ENCODE measurements around the gene PSAT1. TPM values are rescaled to one million over a fixed set of nuclear protein-coding genes. Genes with fewer than 3 reads are reported as not detected.
A peak's percentile ranks its signal among the peaks of the same experiment; 100 is the strongest.

Gene PSAT1
- total RNA-seq, 4 donors from 2014 or later: 3.0 to 36.2 (median 4.9) TPM

- ATAC-seq (ENCODE audit: low FRiP score): no peak
- no peak for DNase-seq (ENCODE audit: low spot score)
- TF ChIP-seq, protein P1, sequence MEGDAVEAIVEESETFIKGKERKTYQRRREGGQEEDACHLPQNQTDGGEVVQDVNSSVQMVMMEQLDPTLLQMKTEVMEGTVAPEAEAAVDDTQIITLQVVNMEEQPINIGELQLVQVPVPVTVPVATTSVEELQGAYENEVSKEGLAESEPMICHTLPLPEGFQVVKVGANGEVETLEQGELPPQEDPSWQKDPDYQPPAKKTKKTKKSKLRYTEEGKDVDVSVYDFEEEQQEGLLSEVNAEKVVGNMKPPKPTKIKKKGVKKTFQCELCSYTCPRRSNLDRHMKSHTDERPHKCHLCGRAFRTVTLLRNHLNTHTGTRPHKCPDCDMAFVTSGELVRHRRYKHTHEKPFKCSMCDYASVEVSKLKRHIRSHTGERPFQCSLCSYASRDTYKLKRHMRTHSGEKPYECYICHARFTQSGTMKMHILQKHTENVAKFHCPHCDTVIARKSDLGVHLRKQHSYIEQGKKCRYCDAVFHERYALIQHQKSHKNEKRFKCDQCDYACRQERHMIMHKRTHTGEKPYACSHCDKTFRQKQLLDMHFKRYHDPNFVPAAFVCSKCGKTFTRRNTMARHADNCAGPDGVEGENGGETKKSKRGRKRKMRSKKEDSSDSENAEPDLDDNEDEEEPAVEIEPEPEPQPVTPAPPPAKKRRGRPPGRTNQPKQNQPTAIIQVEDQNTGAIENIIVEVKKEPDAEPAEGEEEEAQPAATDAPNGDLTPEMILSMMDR (IDR thresholded peaks at IDR 0.05): no peak
These were observed 19.4 kb downstream of the PSAT1 start for GRCh38 chr9:78316166-78316892.

DNA sequence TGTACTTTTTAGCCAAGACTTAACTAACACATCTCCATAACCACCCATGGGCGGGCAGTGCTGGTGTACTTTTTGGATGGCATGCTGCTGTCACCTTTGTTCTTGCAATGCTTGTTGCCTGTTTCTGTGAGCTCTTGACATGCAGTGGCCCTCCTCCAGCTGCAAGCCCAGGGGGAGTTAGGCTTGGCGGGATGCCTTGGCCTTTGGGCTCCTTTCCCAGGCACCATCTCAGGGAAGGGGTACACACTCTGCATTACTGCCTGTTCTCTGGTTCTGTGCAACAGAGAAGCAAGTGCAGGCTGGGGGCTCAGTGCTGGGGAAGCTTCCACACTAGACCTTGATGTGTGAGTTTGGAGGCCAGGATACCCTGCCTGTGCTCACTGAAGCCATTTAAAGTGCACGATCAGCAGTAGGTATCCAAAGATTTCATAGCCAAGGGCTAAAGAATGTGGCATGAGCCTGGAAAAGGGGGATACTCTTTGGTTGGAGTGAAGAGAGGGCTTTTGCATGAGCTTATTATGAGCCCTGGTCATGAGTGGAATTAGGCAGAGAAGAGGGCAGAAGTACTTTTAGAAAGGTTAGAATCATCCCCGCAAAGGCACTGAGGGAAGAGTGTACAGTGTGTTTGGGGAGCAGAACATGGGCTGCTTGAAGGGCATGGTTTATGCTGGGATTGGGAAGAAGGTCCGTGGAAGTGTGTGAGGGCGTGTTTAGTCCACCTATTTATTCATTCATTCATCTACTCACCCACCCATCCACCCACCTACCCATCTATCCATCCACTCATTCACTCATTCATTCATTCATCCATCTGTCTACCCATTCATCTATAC lies 22.5 kb downstream of the PSAT1 start:
- ATAC-seq (ENCODE audit: low FRiP score): no peak
- no peak for DNase-seq (ENCODE audit: low spot score)

DNA sequence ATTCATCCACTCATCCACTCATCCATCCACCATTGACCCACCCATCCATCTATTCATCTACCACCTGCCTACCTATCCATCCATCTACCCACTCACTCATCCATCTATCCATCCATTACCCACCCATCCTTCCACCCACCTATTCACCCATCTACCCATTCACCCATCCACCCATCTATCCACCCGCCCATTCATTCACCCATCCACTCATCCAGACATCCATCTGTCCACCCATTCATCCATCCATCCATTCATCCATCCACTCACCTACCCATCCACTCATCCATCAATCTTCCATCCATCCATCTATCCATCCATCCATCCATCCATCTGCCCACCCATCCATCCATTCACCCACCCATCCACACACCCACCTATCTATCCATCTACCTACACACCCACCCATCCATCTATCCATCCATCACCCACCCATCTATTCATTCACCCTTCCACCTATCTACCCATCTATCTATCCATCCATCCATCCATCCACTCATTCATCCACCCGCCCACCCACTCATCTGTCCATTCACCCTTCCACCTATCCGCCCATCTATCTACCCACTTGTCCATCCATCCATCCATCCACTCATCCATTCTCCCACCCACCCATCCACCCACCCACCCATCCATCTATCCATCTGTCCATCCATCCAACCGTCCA lies 23.2 kb downstream of the PSAT1 start:
- ATAC-seq (ENCODE audit: low FRiP score) (no peak), DNase-seq (ENCODE audit: low spot score) (no peak)
- TF ChIP-seq, protein P1 (IDR thresholded peaks at IDR 0.05): no peak

More for the DNA sequence above, 22.5 kb downstream of the PSAT1 start:
- TF ChIP-seq, protein P1 (IDR thresholded peaks at IDR 0.05): no peak

DNA sequence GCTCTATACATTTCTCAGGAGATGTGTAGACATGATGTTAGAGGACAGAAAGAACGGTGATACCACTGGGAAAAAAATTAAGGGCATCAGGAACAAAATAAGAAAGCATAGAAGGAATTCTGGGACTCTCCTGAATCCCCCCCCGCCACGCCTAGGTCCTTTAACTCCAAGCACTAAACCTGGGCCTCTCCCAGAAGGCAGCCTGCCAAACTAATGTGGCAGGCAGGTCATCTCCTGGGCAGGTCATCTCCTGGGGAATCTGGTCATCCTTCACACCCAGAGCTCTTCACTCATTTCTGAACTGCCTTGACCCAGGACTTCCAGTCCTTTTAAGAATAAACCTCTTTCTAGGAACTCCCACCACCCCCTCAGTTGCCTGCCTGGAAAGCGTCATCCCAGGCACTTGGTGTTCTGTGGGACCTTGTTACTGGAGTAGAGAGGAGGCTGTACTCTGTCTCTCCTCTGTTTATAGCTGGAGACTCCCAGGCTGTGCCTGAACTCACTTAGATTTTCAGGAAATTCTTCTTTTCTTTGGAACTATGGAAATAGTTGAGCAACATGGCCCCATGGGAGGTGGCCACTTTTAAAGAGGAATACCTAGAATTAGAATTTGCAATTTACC lies 24.1 kb downstream of the PSAT1 start:
- DNase-seq (ENCODE audit: low spot score) (no peak), ATAC-seq (ENCODE audit: low FRiP score) (peak; percentile 36)
- TF ChIP-seq, protein P1 (IDR thresholded peaks at IDR 0.05): no peak

DNA sequence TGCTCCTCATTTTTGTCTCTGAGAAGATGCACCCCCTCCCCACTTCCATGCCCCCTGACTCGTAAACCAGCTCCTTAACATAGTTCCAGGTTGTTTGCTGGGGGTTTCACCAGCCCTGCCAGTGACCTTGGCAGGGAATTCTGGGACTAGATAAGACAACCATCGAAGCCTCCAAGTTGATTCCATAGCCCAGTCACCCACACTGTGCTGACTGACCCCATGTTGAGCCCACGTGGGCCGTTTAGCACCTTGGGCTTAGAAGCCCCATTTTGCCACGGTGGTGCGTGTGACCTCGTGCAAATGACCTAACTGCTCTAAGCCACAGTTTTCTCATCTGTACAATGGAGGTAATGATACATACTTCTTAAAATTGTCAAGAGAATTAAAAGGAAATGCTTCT lies 24.6 kb downstream of the PSAT1 start:
- DNase-seq (ENCODE audit: low spot score): no peak
- no peak for ATAC-seq (ENCODE audit: low FRiP score)
- TF ChIP-seq, protein P1 (IDR thresholded peaks at IDR 0.05): no peak

- ATAC-seq (ENCODE audit: low FRiP score): no peak
- TF ChIP-seq, protein P1 (IDR thresholded peaks at IDR 0.05): no peak
These were observed 27.2 kb downstream of the PSAT1 start for GRCh38 chr9:78324068-78324650.

More at GRCh38 chr9:78324068-78324650, 27.2 kb downstream of the PSAT1 start:
- DNase-seq (ENCODE audit: low spot score): no peak

All from omental fat pad (tissue), 4 donors.